Measurements from ENCODE around the gene KATNBL1. TPM values are rescaled to one million over a fixed set of nuclear protein-coding genes. Genes with fewer than 3 reads are reported as not detected.
"Not testable (repeated sequence)": the region's sequence is repeated elsewhere in the genome, so short reads cannot be mapped to it uniquely, and the experiment has no call there.

KATNBL1 gene
- polyA plus RNA-seq, 1 of the 3 experiments (the other 2 are of a cell fraction): 13.8 TPM

GRCh38 chr15:34193272-34193671, 16.6 kb downstream of the KATNBL1 start:
- CTCF ChIA-PET; H3K9me2 ChIP-seq; H3K27me3 ChIP-seq (ENCODE audit: insufficient read depth); H3K9me3 ChIP-seq; H3K4me1 ChIP-seq (ENCODE audit: control insufficient read depth in 1 of 2, insufficient read depth in 2 of 2, low read depth in 1 of 2, low read length in 1 of 2); DNase-seq; H3F3A ChIP-seq (replicated peaks; ENCODE audit: insufficient read depth); H3K9ac ChIP-seq; H2AFZ ChIP-seq (ENCODE audit: low read depth); POLR2A ChIA-PET; H3K4me3 ChIP-seq (ENCODE audit: low read depth in 2 of 2, low read length in 1 of 2); H3K27ac ChIP-seq (ENCODE audit: low read depth in 2 of 2, low read length in 1 of 2); H3K4me2 ChIP-seq: not testable (repeated sequence)
- Histone ChIP-seq H3K79me2 (ENCODE audit: insufficient read depth) (peaks cover 99% of the 10 kb centered on the region), H4K20me1 (ENCODE audit: insufficient read depth) (peaks cover 15% of the 10 kb centered on the region; the same call in 1 of the 2 replicates), H3K36me3 (replicated peaks in 1 of 2; ENCODE audit: control insufficient read depth in 1 of 2, insufficient read depth in 2 of 2, low read length in 1 of 2) (peaks cover 0 to 18% of the 10 kb centered on the region in 2 experiments)
- 84% methylated on average over 7 of the region's 7 CpGs for WGBS (ENCODE audit: low lambda C conversion rate)

- CTCF ChIA-PET: no interaction called here
- Histone ChIP-seq H3K4me3 (ENCODE audit: low read depth in 2 of 2, low read length in 1 of 2) (no peak overlapping the region), H3K9me2 (no peaks in the 10 kb centered on the region), H3K9ac (no peak overlapping the region), H3K79me2 (ENCODE audit: insufficient read depth) (peaks cover 98% of the 10 kb centered on the region), H3K27me3 (ENCODE audit: insufficient read depth) (no peaks in the 10 kb centered on the region), H3K27ac (ENCODE audit: low read depth in 2 of 2, low read length in 1 of 2) (no peak overlapping the region), H3K9me3 (no peaks in the 10 kb centered on the region), H3F3A (replicated peaks; ENCODE audit: insufficient read depth) (no peaks in the 10 kb centered on the region), H2AFZ (ENCODE audit: low read depth) (no peak overlapping the region), H3K4me2 (no peak overlapping the region), H4K20me1 (ENCODE audit: insufficient read depth) (peaks cover 36% of the 10 kb centered on the region; the same call in 1 of the 2 replicates), H3K36me3 (replicated peaks in 1 of 2; ENCODE audit: control insufficient read depth in 1 of 2, insufficient read depth in 2 of 2, low read length in 1 of 2) (peaks cover 0 to 19% of the 10 kb centered on the region in 2 experiments), H3K4me1 (ENCODE audit: control insufficient read depth in 1 of 2, insufficient read depth in 2 of 2, low read depth in 1 of 2, low read length in 1 of 2) (no peaks in the 10 kb centered on the region)
- WGBS (ENCODE audit: low lambda C conversion rate): 90% methylated on average over 5 of the region's 5 CpGs
- POLR2A ChIA-PET: no interaction called here
- DNase-seq: no peak
- TF ChIP-seq TAF1 (IDR thresholded peaks at IDR 0.05; ENCODE audit: borderline replicate concordance, low read depth, low read length): no peak
- TF ChIP-seq YY1 (IDR thresholded peaks at IDR 0.05; ENCODE audit: low read depth): no peak
- no peak for TF ChIP-seq RFX5 (IDR thresholded peaks at IDR 0.05; ENCODE audit: low read length)
- TF ChIP-seq USF1 (IDR thresholded peaks at IDR 0.05; ENCODE audit: borderline replicate concordance, low read depth): no peak
- TF ChIP-seq NFIC (IDR thresholded peaks at IDR 0.05; ENCODE audit: borderline replicate concordance): no peak
- TF ChIP-seq CTCF (IDR thresholded peaks at IDR 0.05): no peak
- TF ChIP-seq JUND (IDR thresholded peaks at IDR 0.05): no peak
- TF ChIP-seq RAD21 (IDR thresholded peaks at IDR 0.05; ENCODE audit: low read length): no peak
- TF ChIP-seq, protein P1, sequence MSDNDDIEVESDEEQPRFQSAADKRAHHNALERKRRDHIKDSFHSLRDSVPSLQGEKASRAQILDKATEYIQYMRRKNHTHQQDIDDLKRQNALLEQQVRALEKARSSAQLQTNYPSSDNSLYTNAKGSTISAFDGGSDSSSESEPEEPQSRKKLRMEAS (IDR thresholded peaks at IDR 0.05; ENCODE audit: low read depth): no peak
- TF ChIP-seq, protein P2, sequence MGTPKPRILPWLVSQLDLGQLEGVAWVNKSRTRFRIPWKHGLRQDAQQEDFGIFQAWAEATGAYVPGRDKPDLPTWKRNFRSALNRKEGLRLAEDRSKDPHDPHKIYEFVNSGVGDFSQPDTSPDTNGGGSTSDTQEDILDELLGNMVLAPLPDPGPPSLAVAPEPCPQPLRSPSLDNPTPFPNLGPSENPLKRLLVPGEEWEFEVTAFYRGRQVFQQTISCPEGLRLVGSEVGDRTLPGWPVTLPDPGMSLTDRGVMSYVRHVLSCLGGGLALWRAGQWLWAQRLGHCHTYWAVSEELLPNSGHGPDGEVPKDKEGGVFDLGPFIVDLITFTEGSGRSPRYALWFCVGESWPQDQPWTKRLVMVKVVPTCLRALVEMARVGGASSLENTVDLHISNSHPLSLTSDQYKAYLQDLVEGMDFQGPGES (IDR thresholded peaks at IDR 0.05; ENCODE audit: low read depth, low read length): no peak
- TF ChIP-seq GATA2 (CRISPR knock-in tag; IDR thresholded peaks at IDR 0.05): no peak
- no peak for TF ChIP-seq FOXJ3 (CRISPR knock-in tag; IDR thresholded peaks at IDR 0.05)
- no peak for TF ChIP-seq SIN3A (IDR thresholded peaks at IDR 0.05; ENCODE audit: borderline replicate concordance, low read depth, low read length)
- no peak for TF ChIP-seq MXI1 (IDR thresholded peaks at IDR 0.05; ENCODE audit: low read depth, low read length)
- TF ChIP-seq RXRA (IDR thresholded peaks at IDR 0.05; ENCODE audit: borderline replicate concordance, low read depth): no peak
Observed at GRCh38 chr15:34188711-34189110, 21.2 kb downstream of the KATNBL1 start.
